ENCODE measurements around the gene FRY. TPM values are rescaled to one million over a fixed set of nuclear protein-coding genes. Genes with fewer than 3 reads are reported as not detected.

FRY gene
- total and polyA plus RNA-seq, 2 donors (not counting 1 experiment from before 2014, with no cell fraction given), result 2.3 to 6.3 TPM

GRCh38 chr13:32025730-32026129, 5.8 kb upstream of the FRY start:
- Histone ChIP-seq H3K36me3 (replicated peaks in 1 of 2; ENCODE audit: control extremely low read depth in 1 of 2, control insufficient read depth in 1 of 2, extremely low read depth in 1 of 2, insufficient read depth in 2 of 2, low read length in 1 of 2) (no peaks in the 10 kb centered on the region), H3K4me1 (ENCODE audit: control insufficient read depth in 2 of 2, insufficient read depth in 2 of 2, low read length in 2 of 2) (peaks cover 2% of the 10 kb centered on the region in 2 donors), H2AFZ (ENCODE audit: insufficient read depth, low read depth, low read length, poor library complexity, severe bottlenecking) (no peak overlapping the region), H3K9me3 (ENCODE audit: control extremely low read depth in 1 of 3, control insufficient read depth in 2 of 3, insufficient read depth in 1 of 3, low read length in 2 of 3) (no peaks in the 10 kb centered on the region), H3K27me3 (replicated peaks in 1 of 4; ENCODE audit: control extremely low read depth in 1 of 4, control insufficient read depth in 3 of 4, insufficient read depth in 4 of 4, low read length in 3 of 4) (no peaks in the 10 kb centered on the region), H3K27ac (ENCODE audit: low read length in 2 of 2) (no peak overlapping the region), H3K4me2 (replicated peaks; ENCODE audit: low read depth, low read length, poor library complexity, severe bottlenecking) (no peak overlapping the region), H3K4me3 (ENCODE audit: control extremely low read depth in 1 of 5, extremely low read depth in 1 of 5, insufficient read depth in 1 of 5, low read depth in 2 of 5, low read length in 4 of 5) (no peak overlapping the region), H3K9ac (ENCODE audit: low read length) (no peak overlapping the region), H3K79me2 (ENCODE audit: control insufficient read depth, insufficient read depth, low read length) (no peaks in the 10 kb centered on the region), H4K20me1 (ENCODE audit: control insufficient read depth, insufficient read depth, low read length, poor library complexity, severe bottlenecking) (no peaks in the 10 kb centered on the region)
- Mint-ChIP-seq H3K4me3 (no peak overlapping the region), H3K4me1 (peaks cover 3% of the 10 kb centered on the region), H3K27me3 (no peaks in the 10 kb centered on the region), H3K9me3 (ENCODE audit: insufficient read depth) (no peaks in the 10 kb centered on the region), H3K27ac (no peak overlapping the region)
- CTCF ChIA-PET, result no interaction called here
- POLR2A ChIA-PET, result no interaction called here
- intact Hi-C loops (cut with micrococcal nuclease), result no loop called here
- TF ChIP-seq, protein P1, sequence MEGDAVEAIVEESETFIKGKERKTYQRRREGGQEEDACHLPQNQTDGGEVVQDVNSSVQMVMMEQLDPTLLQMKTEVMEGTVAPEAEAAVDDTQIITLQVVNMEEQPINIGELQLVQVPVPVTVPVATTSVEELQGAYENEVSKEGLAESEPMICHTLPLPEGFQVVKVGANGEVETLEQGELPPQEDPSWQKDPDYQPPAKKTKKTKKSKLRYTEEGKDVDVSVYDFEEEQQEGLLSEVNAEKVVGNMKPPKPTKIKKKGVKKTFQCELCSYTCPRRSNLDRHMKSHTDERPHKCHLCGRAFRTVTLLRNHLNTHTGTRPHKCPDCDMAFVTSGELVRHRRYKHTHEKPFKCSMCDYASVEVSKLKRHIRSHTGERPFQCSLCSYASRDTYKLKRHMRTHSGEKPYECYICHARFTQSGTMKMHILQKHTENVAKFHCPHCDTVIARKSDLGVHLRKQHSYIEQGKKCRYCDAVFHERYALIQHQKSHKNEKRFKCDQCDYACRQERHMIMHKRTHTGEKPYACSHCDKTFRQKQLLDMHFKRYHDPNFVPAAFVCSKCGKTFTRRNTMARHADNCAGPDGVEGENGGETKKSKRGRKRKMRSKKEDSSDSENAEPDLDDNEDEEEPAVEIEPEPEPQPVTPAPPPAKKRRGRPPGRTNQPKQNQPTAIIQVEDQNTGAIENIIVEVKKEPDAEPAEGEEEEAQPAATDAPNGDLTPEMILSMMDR (IDR thresholded peaks at IDR 0.05), result no peak
- no peak for TF ChIP-seq EZH2 (IDR thresholded peaks at IDR 0.05; ENCODE audit: borderline replicate concordance, insufficient read depth, low read depth, low read length, poor library complexity, severe bottlenecking)
- DNase-seq (no peak), ATAC-seq (ENCODE audit: low read depth) (no peak)
- no CpG with 5 or more reads among the region's 2 CpGs for WGBS (ENCODE audit: insufficient coverage)

DNA sequence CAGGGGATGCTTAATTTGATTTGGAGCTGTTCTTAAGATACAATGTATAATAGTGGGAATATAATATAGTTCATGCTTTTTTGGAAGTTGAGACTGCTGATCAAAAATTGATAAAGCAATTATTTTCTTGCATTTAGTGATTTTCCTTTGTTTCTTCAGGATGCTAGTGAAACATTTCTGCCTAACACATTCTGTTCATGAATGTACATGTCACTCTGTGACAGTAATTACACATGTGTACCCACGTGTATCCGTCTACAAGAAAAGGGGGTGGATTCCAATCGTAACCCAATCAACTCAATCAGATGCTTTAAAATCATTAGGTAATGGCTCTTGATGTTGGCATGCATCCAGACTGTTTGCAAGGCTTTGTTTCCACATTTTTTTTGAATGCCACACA, 5.0 kb upstream of the FRY start:
- Histone ChIP-seq H3K4me1 (ENCODE audit: control insufficient read depth in 2 of 2, insufficient read depth in 2 of 2, low read length in 2 of 2) (peaks cover 4 to 6% of the 10 kb centered on the region in 2 donors), H3K9me3 (ENCODE audit: control extremely low read depth in 1 of 3, control insufficient read depth in 2 of 3, insufficient read depth in 1 of 3, low read length in 2 of 3) (no peaks in the 10 kb centered on the region), H3K36me3 (replicated peaks in 1 of 2; ENCODE audit: control extremely low read depth in 1 of 2, control insufficient read depth in 1 of 2, extremely low read depth in 1 of 2, insufficient read depth in 2 of 2, low read length in 1 of 2) (no peaks in the 10 kb centered on the region), H3K27me3 (replicated peaks in 1 of 4; ENCODE audit: control extremely low read depth in 1 of 4, control insufficient read depth in 3 of 4, insufficient read depth in 4 of 4, low read length in 3 of 4) (no peaks in the 10 kb centered on the region), H2AFZ (ENCODE audit: insufficient read depth, low read depth, low read length, poor library complexity, severe bottlenecking) (no peak overlapping the region), H4K20me1 (ENCODE audit: control insufficient read depth, insufficient read depth, low read length, poor library complexity, severe bottlenecking) (no peaks in the 10 kb centered on the region), H3K4me3 (ENCODE audit: control extremely low read depth in 1 of 5, extremely low read depth in 1 of 5, insufficient read depth in 1 of 5, low read depth in 2 of 5, low read length in 4 of 5) (no peak overlapping the region), H3K79me2 (ENCODE audit: control insufficient read depth, insufficient read depth, low read length) (no peaks in the 10 kb centered on the region), H3K4me2 (replicated peaks; ENCODE audit: low read depth, low read length, poor library complexity, severe bottlenecking) (no peak overlapping the region), H3K27ac (ENCODE audit: low read length in 2 of 2) (no peak overlapping the region), H3K9ac (ENCODE audit: low read length) (no peak overlapping the region)
- Mint-ChIP-seq H3K4me3 (no peak overlapping the region), H3K9me3 (ENCODE audit: insufficient read depth) (no peaks in the 10 kb centered on the region), H3K27ac (no peak overlapping the region), H3K4me1 (peaks cover 6% of the 10 kb centered on the region), H3K27me3 (no peaks in the 10 kb centered on the region)
- ChIA-PET POLR2A (no interaction called here), CTCF (no interaction called here)
- DNase-seq, result no peak
- 100% methylated on average over 3 of the region's 3 CpGs for WGBS (ENCODE audit: insufficient coverage)
- TF ChIP-seq EZH2 (IDR thresholded peaks at IDR 0.05; ENCODE audit: borderline replicate concordance, insufficient read depth, low read depth, low read length, poor library complexity, severe bottlenecking), result no peak
- TF ChIP-seq, protein P1 (IDR thresholded peaks at IDR 0.05), result no peak
- intact Hi-C loops (cut with micrococcal nuclease), result no loop called here
- no peak for ATAC-seq (ENCODE audit: low read depth)

All from B cell (primary cell).